SU-DHL-6 (cell line): ENCODE measurements around the gene GPI.
A peak's percentile ranks its signal among the peaks of the same experiment; 100 is the strongest.

ENCODE experiments used
- H2AFZ ChIP-seq: fragments of 200-600 bp; sonication (generic); 2 replicates; pipeline ENCODE4 v1.6.1; 2014; ENCODE audit warnings: low read depth, mild to moderate bottlenecking, moderate library complexity, mixed read lengths, antibody characterized with exemption, low read length; ENCODE audit not compliant: severe bottlenecking
- H3F3A ChIP-seq: fragments of 200-600 bp; shearing (Covaris generic); 2 replicates; pipeline ENCODE4 v1.6.0; 2016; ENCODE audit warnings: antibody characterized with exemption, mild to moderate bottlenecking; ENCODE audit not compliant: insufficient read depth
- H3K27ac ChIP-seq: fragments of 200-600 bp; sonication (generic); 2 replicates; pipeline ENCODE4 v1.5.1; 2016; ENCODE audit warnings: low read depth, mild to moderate bottlenecking, low read length, moderate library complexity, mixed read lengths
- H3K27me3 ChIP-seq: fragments of 200-600 bp; sonication (generic), shearing (Covaris generic); 2 replicates; pipeline ENCODE4 v1.6.0; 2014; ENCODE audit warnings: mild to moderate bottlenecking, low read length
- H3K36me3 ChIP-seq: fragments of 200-600 bp; sonication (generic); 2 replicates; pipeline ENCODE4 v1.6.1; 2014; ENCODE audit warnings: mild to moderate bottlenecking, low read length, mixed read lengths
- H3K4me2 ChIP-seq: fragments of 300-600, 200-600 bp; shearing (Covaris generic), sonication (generic); 2 replicates; pipeline ENCODE4 v1.6.0; 2014; ENCODE audit warnings: low read length, low read depth, mild to moderate bottlenecking; ENCODE audit not compliant: poor library complexity, severe bottlenecking
- H3K4me3 ChIP-seq: fragments of 200-600 bp; sonication (generic); 2 replicates; pipeline ENCODE4 v1.5.1; 2014; ENCODE audit warnings: antibody characterized with exemption, low read length, mild to moderate bottlenecking, mixed read lengths; ENCODE audit not compliant: insufficient read depth, poor library complexity, severe bottlenecking
- H3K79me2 ChIP-seq: fragments of 200-600 bp; sonication (generic); 2 replicates; pipeline ENCODE4 v1.6.1; 2014; ENCODE audit warnings: mild to moderate bottlenecking, low read length, moderate library complexity; ENCODE audit not compliant: insufficient read depth
- H3K9ac ChIP-seq: fragments of 200-600 bp; sonication (generic); 2 replicates; pipeline ENCODE4 v1.7.0; 2014; ENCODE audit warnings: mild to moderate bottlenecking, low read length
- H3K9me2 ChIP-seq: fragments of 200-600 bp; sonication (generic); replicated peaks from 2 replicates; pipeline ENCODE4 v1.6.1; 2014; ENCODE audit warnings: low read length; ENCODE audit not compliant: insufficient read depth
- H3K9me3 ChIP-seq: fragments of 200-600 bp; sonication (generic); 2 replicates; pipeline ENCODE4 v1.6.1; 2014; ENCODE audit warnings: low read length, mixed read lengths; ENCODE audit not compliant: insufficient read depth
- H4K20me1 ChIP-seq: fragments of 200-600 bp; sonication (generic); 2 replicates; pipeline ENCODE4 v1.6.1; 2014; ENCODE audit warnings: low read depth, mild to moderate bottlenecking, antibody characterized with exemption, low read length, moderate library complexity, mixed read lengths
- CTCF ChIP-seq: fragments of 200-600 bp; sonication (generic); IDR thresholded peaks from one replicate; pipeline ENCODE4 v1.5.1; 2017; ENCODE audit warnings: antibody characterized with exemption, mild to moderate bottlenecking, low read length, moderate library complexity; ENCODE audit not compliant: insufficient read depth, poor library complexity, severe bottlenecking
- EZH2phosphoT487 ChIP-seq: fragments of 200-600 bp; sonication (generic), shearing (Covaris generic); conservative IDR thresholded peaks from 2 replicates; pipeline ENCODE4 v1.6.1; 2018; ENCODE audit warnings: mild to moderate bottlenecking, antibody characterized with exemption, low read length, moderate library complexity, mixed read lengths

The GPI gene

DNA sequence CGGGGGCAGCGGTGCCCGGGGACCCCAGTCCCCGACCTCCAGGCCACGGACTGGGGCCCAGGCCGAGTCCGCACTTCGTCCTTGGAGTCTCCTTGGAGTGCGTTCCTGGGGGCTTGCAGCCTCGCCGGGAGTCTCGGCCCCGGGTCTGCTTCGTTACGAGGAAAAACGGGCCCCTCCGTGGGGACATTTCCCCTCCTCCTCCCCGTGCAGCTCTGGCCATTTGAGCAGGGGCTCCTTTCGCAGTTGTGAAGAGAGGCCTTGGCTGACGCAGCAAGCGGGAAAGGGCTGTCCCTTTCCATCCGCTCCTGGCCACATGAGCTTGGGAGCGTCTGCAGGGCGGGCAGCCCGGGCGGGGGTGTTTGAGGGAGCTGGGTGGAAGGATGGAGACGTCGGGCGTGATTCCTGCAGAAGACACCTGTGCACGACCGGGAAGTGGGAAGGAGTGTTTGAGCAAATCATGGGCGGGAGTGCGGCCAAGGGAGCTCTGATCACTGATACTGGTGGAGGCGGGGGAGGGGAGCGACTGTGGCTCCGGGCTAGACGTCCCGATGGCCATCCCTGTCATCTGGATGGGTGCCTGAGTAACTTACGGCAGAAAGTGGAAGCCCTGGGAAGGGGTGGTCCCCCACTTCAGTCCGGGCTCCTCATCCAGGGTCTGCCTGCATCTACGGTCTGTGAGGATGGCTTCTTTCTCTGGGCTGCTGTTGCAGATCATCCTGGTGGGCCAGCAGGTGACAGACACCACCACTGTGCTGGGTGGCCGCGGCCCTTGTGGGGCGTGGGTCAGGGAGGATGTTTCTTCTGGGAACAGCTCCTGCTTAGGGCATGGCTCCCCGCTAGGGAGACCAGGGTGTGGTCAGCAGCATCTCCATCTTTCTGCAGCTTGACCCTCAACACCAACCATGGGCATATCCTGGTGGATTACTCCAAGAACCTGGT lies 736 bp downstream of the GPI start:
- H3K4me2 ChIP-seq = peak overlapping the region; percentile 74
- H3K9ac ChIP-seq = peak overlapping the region; percentile 100
- H3K9me3 ChIP-seq = no peaks in the 10 kb centered on the region
- peaks cover 31% of the 10 kb centered on the region for H3K79me2 ChIP-seq
- H3K9me2 ChIP-seq = no peaks in the 10 kb centered on the region
- H2AFZ ChIP-seq = peak overlapping the region; percentile 93
- H3K27ac ChIP-seq = peak overlapping the region; percentile 52
- TF ChIP-seq CTCF = no peak
- no peak for TF ChIP-seq EZH2phosphoT487
- no peaks in the 10 kb centered on the region for H3F3A ChIP-seq
- H3K27me3 ChIP-seq = no peaks in the 10 kb centered on the region
- no peaks in the 10 kb centered on the region for H4K20me1 ChIP-seq
- H3K4me3 ChIP-seq = peak overlapping the region; percentile 96
- peaks cover 4% of the 10 kb centered on the region; the same call in 1 of the 2 replicates for H3K36me3 ChIP-seq

- TF ChIP-seq CTCF (no peak), EZH2phosphoT487 (no peak)
- no peaks in the 10 kb centered on the region for H3F3A ChIP-seq
- H3K36me3 ChIP-seq = peaks cover 4% of the 10 kb centered on the region; the same call in 1 of the 2 replicates
- no peak overlapping the region for H3K27ac ChIP-seq
- no peak overlapping the region for H2AFZ ChIP-seq
- H3K4me3 ChIP-seq = peak overlapping the region; percentile 96
- H4K20me1 ChIP-seq = no peaks in the 10 kb centered on the region
- H3K4me2 ChIP-seq = peak overlapping the region; percentile 74
- no peaks in the 10 kb centered on the region for H3K9me3 ChIP-seq
- no peaks in the 10 kb centered on the region for H3K27me3 ChIP-seq
- peaks cover 31% of the 10 kb centered on the region for H3K79me2 ChIP-seq
- H3K9ac ChIP-seq = peak overlapping the region; percentile 100
- no peaks in the 10 kb centered on the region for H3K9me2 ChIP-seq
These were observed 2.0 kb downstream of the GPI start for GRCh38 chr19:34366738-34367623.

- Histone ChIP-seq H3K9me3 (no peaks in the 10 kb centered on the region), H3F3A (no peaks in the 10 kb centered on the region), H2AFZ (no peak overlapping the region), H3K36me3 (peaks cover 4% of the 10 kb centered on the region; the same call in 1 of the 2 replicates), H3K9ac (no peak overlapping the region), H3K27me3 (no peaks in the 10 kb centered on the region), H3K79me2 (peaks cover 31% of the 10 kb centered on the region), H3K4me3 (no peak overlapping the region), H3K27ac (no peak overlapping the region), H3K4me2 (no peak overlapping the region), H4K20me1 (no peaks in the 10 kb centered on the region), H3K9me2 (no peaks in the 10 kb centered on the region)
- TF ChIP-seq CTCF (no peak), EZH2phosphoT487 (no peak)
These were observed 2.6 kb downstream of the GPI start for GRCh38 chr19:34367624-34367957.
